COLO829 (cell line): ENCODE results near the gene PHYKPL.
"Not testable (repeated sequence)": the region's sequence is repeated elsewhere in the genome, so short reads cannot be mapped to it uniquely, and the experiment has no call there.

Experiments
- DNase-seq: peaks from one replicate; pipeline ENCODE4 v3.0.0; 2012; ENCODE audit warnings: low spot score

PHYKPL gene

DNA sequence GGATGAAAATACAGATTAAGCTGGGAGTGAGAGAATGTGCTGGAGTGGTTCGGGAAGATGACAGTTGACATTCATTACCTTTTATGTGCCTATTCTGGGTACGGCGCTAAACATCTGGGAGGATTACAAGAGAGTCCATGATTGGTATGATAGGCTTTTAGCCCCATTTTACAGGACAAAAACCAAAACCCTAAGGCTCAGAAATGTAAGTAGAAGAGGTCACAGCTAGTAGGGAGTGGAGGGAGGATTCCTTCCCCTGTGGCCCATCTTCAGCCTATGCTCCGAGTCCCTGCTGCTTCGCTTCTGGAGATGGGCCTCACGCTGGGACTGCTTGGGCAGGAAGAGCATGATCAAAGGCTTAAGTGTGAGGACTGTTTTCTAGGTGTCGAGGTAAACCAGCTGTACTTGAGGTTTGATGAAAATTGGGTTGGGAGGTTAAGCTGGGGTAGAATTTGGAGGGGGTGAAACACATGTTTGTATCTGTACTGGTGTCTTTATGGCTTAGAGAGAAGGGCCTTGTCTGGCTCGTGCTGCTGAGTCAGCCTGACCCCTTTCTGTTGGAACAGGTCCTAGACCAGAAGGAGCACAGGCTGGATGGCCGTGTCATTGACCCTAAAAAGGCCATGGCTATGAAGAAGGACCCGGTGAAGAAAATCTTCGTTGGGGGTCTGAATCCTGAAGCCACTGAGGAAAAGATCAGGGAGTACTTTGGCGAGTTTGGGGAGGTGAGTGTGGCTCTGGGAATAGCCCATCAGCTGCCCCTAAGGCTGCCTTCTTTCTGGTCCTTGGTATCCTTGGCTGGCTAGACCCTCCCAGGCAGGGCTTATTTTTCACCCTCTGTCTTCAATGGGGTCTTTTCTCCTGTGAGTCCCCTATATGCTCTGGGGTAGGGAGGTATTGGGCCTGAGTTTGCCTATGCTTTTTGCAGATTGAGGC, 26.2 kb downstream of the PHYKPL start:
- no peak for DNase-seq

DNA sequence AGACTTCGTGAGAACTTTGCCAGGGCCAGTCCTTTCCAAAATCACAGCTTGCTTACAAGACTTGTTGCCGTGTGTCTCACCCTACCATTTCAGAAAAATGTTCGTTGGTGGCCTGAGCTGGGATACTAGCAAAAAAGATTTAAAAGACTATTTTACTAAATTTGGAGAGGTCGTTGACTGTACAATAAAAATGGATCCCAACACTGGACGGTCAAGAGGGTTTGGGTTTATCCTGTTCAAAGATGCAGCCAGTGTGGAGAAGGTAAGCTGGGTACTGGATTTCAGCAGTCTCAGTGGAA, 26.9 kb downstream of the PHYKPL start:
- DNase-seq = no peak

DNA sequence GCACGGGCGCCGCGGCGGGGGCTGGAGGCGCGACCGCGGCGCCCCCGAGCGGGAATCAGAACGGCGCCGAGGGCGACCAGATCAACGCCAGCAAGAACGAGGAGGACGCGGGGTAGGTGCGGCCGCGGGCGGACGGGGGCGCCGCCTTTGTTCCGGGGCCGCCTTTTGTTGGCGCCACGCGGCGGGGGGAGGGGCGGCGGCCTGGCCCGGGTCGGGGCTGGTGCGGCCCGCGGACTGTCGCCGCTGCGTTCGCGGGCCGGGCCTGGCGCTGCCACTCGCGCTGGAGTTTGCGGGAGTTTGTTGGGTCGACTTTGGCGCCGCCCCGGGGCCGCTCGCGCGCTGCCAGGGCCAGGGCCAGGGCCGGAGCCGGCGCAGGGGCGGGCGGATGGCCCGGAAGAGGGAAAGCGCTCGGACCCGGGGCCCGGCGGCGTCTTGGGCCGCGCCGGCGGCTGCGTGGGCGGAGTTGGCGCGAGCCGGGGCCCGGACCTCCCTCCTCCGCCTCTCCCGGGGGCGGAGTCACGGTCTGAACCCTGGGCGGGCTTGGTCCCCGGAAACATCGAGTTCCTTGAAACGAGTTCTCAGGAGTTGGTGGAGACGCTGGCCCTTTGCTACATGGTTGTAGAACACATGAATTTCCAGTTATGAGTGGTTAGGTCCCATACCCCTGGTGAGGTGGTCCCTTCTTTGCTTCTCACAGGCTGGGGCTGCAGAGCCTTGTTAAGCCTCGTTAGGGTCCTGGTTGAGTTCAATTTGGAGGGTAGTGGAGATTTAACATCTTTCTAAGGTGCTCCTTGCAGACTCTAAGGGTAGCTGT, 27.5 kb downstream of the PHYKPL start:
- peak; percentile 71 for DNase-seq

DNA sequence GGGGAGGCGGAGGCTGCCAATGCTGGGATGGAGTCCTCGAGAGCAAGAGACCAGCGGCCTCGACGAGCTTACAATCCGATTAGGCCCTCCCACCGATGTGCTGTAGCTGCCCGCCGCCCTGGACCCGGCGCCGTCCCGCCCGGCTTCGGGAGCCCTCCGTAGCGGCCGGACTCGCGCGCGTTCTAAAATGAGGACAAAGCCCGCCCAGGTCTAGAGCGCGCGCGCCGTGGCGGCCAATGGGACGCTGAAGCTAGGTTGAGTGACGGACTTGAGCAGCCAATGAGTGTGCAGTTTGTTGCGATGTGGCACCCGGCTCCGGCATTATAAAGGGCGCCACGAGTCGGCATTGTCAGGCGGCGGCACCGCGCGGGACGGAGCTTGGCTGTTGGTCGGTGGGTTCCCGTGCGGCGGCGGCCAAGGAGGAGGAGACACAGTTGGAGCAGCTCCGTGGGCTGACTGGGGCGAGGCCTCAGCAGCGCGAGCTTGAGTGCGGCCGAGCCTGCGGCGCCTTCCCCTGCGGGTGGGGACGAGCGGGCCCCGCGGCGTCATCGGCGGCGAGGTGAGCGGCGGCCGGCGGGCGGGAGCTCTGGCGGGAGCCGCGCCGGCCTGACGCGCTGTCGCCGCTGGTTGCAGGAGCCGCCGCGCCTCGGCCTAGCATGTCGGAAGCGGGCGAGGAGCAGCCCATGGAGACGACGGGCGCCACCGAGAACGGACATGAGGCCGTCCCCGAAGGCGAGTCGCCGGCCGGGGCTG, 28.2 kb downstream of the PHYKPL start, which contains the start of gene HNRNPAB:
Gene HNRNPAB, plus strand, starts transcription at position 352 of the 753 bp plus-strand sequence. Its CDS starts 305 bp downstream, at position 657.
- peak; percentile 97 for DNase-seq

DNA sequence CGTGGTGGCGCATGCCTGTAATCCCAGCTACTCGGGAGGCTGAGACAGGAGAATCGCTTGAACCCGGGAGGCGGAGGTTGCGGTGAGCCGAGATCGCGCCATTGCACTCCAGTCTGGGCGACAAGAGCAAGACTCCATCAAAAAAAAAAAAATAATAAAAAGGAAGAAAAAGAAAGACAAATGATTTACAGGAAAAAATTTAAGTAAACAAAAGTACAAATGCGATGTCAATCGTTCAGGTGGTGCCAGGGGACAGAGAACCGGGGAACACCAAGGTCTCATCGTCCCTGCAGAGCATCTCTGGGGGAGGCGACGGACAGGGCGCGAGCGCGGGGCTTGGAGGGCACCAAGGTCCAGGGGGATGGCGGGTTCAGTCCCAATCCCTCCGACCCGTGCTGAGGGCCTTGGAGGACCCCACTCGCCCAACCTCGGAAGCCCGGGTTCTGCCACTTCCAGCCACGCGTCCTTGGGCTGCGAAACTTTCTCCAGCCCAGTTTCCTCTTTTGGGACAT, 28.9 kb downstream of the PHYKPL start:
- DNase-seq = no peak

DNA sequence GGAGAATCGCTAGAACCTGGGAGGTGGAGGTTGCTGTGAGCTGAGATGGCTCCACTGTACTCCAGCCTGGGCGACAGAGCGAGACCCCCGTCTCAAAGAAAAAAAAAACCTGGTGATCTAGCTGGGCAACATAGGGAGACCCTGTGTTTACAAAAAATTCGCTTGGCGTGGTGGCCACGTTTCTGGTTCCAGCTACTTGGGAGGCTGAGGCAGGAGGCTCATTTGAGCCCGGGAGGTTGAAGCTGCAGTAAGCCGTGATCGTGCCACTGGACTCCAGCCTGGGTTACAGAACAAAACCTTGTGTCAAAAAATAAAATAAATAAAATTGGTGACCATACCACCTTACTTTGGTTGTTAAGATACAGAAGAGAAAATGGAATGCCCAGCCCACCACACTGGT, 30.1 kb downstream of the PHYKPL start:
- no peak for DNase-seq

DNA sequence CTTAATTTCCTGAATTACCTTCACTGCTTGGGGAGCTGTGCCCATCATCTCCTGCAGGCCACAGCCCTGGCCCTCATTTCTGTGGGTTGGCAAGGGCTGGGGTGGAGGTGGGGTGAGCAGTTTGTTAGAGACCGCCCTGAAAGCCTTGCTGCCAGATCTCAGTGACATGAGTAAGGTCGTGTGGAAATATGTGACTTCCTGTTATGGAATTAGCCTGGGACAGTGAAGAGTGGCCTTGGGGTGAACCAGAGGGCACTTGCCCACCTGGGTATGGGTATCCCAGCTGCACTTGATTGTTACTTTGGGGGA, 30.7 kb downstream of the PHYKPL start:
- DNase-seq = no peak

DNA sequence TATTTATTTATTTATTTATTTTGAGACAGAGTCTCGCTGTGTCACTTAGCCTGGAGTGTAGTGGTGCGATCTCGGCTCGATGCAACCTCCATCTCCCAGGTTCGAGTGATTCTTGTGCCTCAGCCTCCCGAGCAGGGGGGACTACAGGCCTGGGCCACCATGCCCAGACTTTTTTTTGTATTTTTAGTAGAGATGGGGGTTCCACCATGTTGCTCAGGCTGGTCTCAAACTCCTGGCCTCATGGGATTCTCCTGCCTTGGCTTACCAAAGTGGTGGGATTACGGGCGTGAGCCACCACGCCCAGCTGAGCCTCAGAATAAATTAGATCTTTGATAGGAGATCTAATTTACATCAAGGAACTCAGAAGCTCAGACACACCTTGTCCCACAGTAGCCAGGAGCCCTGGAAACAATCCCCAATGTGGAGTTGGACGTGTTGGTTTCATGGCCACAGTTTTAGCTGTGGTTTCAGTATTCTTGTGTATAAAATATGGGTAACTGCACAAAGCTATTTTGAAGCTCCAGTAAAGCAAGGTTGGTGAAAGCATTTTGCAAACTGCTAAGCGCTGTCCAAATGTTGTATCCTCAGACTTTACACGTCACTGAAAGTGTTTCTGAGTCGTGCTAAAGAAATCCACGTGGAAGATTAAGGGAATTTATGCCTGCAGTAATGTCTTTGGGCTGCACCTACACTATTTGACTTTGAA, 31.2 kb downstream of the PHYKPL start:
- DNase-seq = no peak

DNA sequence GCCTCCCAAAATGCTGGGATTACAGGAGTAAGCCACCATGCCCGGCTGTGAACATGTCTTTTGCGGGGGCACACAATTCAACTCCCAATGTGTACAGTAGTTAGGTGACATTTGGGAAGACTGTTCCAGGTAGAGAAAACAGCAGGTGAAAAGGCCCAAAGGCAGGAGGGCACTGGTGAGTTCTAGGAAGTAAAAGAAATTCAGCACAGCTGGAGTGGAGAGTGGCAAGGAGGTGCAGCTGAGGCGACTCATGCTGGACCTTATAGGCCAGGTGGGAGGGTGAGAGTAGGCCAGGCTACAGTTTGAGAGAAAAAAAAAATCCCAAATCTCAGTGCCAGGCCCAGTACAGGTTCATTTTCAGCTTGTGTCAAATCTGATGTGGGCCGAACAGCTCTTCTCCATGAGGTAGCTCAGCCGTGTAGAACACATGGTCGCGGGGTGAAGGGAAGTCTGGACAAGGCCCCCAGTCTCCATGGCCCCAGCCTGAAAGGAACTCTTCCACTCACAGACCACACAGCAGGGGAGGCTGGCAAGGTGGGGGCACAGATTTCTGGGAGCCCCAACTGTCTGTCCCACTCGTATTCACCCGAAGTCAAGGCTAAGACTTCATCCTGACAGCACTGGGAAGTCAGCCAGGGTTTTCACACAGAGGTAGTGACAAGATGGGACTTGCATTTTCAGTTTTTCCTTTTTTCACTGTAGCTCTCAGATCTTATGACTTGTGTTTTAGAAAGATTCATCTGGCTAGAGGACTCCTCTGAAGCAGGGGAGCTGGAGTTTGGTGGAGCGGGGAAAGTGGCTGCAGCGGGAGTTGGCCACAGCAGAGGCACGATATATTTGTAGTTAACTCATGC, 32.8 kb downstream of the PHYKPL start:
- DNase-seq = no peak

DNA sequence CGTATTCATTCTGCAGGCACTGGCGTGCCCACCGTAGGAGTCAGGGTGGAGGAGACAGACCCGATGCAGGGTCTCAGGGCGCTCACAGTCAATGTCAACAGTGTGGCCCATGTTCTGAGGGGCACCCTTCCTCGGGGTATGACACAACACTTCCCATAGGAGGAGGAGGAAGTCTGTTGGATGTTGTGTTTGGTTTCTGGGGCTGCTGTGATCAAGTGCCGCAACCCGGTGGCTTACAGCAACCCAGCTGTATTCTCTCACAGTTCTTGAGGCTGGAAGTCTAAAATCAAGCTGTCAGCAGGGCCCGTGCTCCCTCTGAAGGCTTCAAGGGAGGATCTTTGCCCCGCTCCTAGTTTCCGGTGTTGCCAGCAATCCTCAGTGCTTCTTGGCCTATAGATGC, 33.9 kb downstream of the PHYKPL start:
- no peak for DNase-seq

DNA sequence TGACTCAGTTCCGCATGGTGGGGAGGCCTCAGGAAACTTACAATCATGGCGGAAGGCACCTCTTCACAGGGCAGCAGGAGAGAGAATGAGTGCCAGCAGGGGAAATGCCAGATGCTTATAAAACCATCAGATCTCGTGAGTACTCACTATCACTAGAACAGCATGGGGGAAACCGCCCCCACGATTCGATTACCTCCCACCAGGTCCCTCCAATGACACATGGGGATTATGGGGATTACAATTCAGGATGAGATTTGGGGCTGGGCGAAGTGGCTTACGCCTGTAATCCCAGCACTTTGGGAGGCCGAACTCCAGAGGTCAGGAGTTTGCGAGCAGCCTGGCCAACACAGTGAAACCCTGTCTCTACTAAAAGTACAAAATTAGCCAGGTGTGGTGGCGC, 34.5 kb downstream of the PHYKPL start:
- DNase-seq = not testable (repeated sequence)

DNA sequence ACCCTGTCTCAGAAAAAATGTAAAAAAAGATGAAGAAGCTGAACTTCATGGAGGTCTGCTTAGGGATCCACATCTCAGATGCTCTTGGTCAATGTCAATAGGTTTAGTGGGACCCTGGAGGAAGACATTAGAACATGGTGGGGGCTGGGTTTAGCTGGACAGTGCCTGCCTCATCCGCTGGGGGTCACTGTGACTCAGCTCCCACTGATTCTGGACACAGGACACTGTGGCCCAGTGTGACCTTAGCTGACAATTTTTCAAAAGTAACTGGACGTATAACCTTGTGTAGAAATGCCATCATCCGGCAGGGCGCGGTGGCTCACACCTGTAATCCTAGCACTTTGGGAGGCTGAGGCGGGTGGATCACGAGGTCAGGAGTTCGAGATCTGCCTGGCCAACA, 35.6 kb downstream of the PHYKPL start:
- DNase-seq = no peak

DNA sequence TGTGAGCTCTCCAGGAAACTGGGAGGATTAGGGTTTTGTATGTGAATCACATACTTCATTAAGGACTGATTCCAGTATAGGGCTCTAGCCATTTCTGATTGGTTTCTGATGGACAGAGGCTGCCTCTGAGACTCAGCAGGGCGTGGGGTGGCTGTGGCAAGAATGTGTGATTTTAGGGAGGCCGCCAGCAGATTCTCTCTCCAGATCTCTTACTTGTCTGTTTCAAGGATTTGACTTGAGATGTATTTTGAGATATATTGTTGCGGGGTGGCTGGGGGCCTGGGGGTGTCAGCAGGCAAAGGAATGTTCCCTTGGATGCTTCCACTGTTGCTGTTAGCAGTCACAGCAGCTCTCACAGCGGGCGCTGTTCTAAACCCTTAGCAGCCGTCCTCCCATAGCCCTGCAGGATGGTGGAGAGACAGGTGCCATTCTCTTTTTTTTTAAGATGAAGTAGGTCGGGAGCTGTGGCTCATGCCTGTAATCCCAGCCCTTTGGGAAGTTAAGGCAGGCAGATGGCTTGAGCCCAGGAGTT, 36.3 kb downstream of the PHYKPL start:
- no peak for DNase-seq

DNA sequence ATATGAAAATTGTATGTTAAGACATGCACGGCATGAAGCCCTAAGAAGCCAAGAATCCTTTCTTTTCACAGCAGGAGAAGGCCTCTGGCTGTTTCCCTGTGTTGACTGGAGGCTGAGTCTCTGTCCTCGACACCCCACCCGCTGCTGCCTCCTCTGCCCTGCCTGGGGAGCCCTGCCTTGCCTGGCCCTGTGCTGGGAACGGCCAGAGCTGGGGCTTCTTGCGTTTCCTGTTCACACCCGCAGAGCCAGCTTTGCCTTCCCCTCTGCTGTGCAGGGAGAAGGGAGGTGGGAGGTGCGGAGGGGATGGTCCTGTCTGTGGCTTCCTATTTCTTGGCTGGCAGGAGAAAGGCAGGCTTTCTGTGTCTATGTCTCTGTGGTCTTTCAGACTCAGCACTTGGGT, 38.6 kb downstream of the PHYKPL start:
- DNase-seq = no peak

DNA sequence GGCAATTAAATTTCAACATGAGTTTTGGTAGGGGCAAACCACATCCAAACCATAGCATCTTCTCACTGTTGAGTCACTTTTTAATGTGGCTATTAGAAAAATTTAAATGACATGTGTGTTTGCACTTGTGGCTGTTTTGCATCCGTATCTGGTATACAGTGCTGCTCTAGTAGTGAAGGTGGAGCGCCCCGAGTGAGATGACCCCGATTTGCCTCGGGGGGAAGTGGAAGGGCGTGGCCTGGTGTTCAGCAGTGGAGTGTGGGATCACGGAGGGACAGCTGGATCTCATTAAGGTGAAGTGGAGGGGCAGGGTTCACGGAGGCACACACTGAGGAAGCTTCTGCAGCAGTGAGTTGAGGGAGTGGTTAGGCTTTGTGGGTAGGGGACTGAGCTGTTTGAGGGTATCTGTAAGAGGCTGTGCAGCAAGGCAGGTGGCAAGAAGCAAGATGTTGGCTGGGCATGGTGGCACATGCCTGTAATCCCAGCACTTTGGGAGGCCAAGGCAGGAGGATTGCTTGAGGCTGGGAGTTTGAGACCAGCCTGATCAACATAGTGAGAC, 39.3 kb downstream of the PHYKPL start:
- DNase-seq = no peak

DNA sequence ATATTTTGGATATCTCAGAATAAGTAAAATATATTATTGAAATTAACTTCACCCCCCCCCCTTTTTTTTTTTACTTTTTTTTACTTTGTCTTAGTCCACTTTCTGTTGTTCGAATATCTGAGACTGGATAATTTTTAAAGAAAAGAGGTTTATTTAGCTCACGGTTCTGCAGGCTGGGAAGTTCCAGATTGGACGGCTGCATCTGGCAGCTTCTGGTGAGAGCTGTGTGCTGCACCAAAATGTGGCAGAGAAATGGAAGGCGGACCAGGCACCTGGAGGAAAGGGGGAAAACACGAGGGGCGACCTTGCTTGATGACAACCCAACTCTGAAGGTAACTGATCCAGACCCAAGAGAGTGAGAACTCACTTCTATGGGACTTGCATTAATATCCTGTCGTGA, 39.8 kb downstream of the PHYKPL start:
- no peak for DNase-seq

DNA sequence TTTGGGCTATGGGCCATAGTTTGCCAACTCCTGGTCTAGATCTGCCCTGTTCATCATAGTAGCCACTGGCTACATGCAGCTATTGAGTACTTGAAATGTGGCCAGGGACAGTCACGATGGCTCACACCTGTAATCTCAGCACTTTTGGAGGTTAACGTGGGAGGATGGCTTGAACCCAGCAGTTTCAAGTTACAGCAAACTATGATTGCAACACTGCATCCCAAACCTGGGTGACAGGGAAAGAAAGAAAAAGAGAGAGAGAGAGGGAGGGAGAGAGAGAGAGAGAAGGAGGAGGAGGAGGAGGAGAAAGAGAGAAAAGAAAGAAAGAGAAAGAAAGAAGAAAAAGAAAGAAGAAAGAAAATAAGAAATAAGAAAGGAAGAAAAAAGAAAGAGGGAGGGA, 40.4 kb downstream of the PHYKPL start:
- DNase-seq = no peak

DNA sequence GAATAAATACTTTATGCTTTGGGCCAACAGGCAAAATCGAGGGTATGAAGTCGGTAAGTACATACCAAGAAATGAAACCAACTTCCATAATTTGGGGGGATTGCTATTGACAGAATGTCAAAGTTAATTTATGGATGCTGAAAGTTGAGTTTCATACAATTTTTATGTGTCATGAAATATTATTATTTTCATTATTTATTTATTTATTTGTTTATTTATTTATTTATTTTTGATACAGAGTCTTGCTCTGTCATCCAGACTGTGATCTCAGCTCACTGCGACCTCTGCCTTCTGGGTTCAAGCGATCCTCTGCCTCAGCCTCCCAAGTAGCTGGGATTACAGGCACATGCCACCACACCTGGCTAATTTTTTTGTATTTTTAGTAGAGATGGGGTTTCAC, 40.9 kb downstream of the PHYKPL start:
- no peak for DNase-seq

DNA sequence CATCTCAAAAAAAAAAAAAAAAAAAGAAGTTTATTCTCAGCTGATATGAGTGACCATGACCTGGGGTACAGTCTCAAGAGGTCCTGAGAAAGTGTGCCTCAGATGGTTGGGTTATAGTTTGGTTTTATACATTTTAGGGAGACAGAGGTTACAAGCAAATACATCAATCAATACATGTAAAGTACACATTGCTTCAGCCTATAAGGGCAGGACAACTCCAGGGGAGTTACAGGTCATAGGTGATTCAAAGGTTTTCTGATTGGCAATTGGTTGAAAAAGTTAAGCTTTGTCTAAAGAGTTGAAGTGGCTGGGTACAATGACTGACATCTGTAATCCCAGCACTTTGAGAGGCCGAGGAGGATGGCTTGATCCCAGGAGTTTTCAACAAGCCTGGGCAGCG, 43.2 kb downstream of the PHYKPL start:
- DNase-seq = no peak

DNA sequence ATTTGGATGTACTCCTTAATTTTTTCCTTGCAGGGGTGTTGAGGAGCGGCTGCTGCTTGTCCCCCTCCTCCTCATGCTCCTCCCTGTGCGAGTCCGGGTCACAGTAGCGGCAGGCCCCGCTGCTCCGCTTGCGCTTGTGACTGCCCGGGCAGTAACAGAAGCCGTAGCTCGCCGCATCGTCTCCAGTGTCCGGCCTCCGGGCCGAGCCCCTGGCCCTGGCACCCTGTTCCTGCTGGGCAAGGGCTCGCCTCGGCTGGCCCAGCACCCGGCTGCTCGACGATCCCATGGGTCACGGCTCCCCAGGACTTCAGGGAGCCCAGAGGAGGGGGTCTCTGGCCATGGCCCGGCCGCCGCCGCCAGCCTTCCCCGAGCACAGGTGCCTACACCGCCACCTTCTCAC, 45.6 kb downstream of the PHYKPL start, which contains the start of gene GMCL2:
Gene GMCL2, minus strand, starts transcription at position 358 of the 400 bp plus-strand sequence. Its CDS starts 72 bp downstream, at position 286.
- DNase-seq = no peak
